CD1c-positive myeloid dendritic cell (primary cell): ENCODE data around the gene ETF1.
A peak's percentile ranks its signal among the peaks of the same experiment; 100 is the strongest.
"Not testable (repeated sequence)": the region's sequence is repeated elsewhere in the genome, so short reads cannot be mapped to it uniquely, and the experiment has no call there.

Source experiments
- DNase-seq: peaks from one replicate; pipeline ENCODE4 v3.0.0-alpha.2; 2016; ENCODE audit errors: extremely low spot score

The ETF1 gene

GRCh38 chr5:138490648-138491283, 52.3 kb downstream of the ETF1 start:
- DNase-seq: no peak

GRCh38 chr5:138489683-138490061, 53.4 kb downstream of the ETF1 start:
- no peak for DNase-seq

- peak; percentile 55 for DNase-seq
Measured at GRCh38 chr5:138488481-138488945, 54.5 kb downstream of the ETF1 start.

- no peak for DNase-seq
Measured at GRCh38 chr5:138482638-138483037, 60.4 kb downstream of the ETF1 start.

GRCh38 chr5:138476918-138477317, 66.1 kb downstream of the ETF1 start:
- DNase-seq: no peak

- DNase-seq: not testable (repeated sequence)
Measured at GRCh38 chr5:138473151-138473550, 69.9 kb downstream of the ETF1 start.

GRCh38 chr5:138472353-138472752, 70.7 kb downstream of the ETF1 start:
- no peak for DNase-seq

- DNase-seq: no peak
Measured at GRCh38 chr5:138471052-138471361, 72.0 kb downstream of the ETF1 start.

- DNase-seq: no peak
Measured at GRCh38 chr5:138470322-138471051, 72.5 kb downstream of the ETF1 start.

GRCh38 chr5:138469540-138470321, 73.3 kb downstream of the ETF1 start:
- DNase-seq: no peak

- DNase-seq: no peak
Measured at GRCh38 chr5:138468966-138469539, 74.0 kb downstream of the ETF1 start.

GRCh38 chr5:138468133-138468965, 74.7 kb downstream of the ETF1 start:
- peak; percentile 68 for DNase-seq

GRCh38 chr5:138467711-138468132, 75.3 kb downstream of the ETF1 start:
- DNase-seq: no peak

GRCh38 chr5:138466900-138467710, 75.9 kb downstream of the ETF1 start:
- DNase-seq: no peak

GRCh38 chr5:138466125-138466899, 76.7 kb downstream of the ETF1 start:
- DNase-seq: no peak

GRCh38 chr5:138465261-138466124, 77.5 kb downstream of the ETF1 start, which contains the start of gene EGR1:
Gene EGR1 (plus strand): TSS chr5:138465479. CDS start chr5:138465762, 283 bp downstream.
- DNase-seq: peak; percentile 98

GRCh38 chr5:138464388-138465260, 78.4 kb downstream of the ETF1 start:
- DNase-seq: peak; percentile 99

GRCh38 chr5:138464008-138464387, 79.0 kb downstream of the ETF1 start:
- peak; percentile 98 for DNase-seq
